A549 (cell line): Measurements from ENCODE around the gene SPECC1. TPM values are rescaled to one million over a fixed set of nuclear protein-coding genes. Genes with fewer than 3 reads are reported as not detected.
A peak's percentile ranks its signal among the peaks of the same experiment; 100 is the strongest.
"Not testable (repeated sequence)": the region's sequence is repeated elsewhere in the genome, so short reads cannot be mapped to it uniquely, and the experiment has no call there.

Experiments used
- ATAC-seq, 2 experiments: fragments of 200-7000 bp in 1 of 2; fragments of >200 bp in 1 of 2; cut with Nextera tagmentation in 1 of 2; cut with Tn5 transposase in 1 of 2; 3 replicates each; pipeline versions ENCODE4 v1.8.0 to v1.9.1; 2018 to 2020; ENCODE audit warnings: mild to moderate bottlenecking in 1 of 2, moderate library complexity in 1 of 2
- CTCF ChIA-PET: fragments of 300-600 bp; sonication (Branson Sonifier 250); formaldehyde crosslinking; extraction: SDS; loops from one replicate; lab custom pipeline; 2021; ENCODE audit warnings: antibody characterized with exemption, inconsistent platforms; lab: Yijun Ruan, JAX
- POLR2A ChIA-PET: fragments of 350-600 bp; formaldehyde crosslinking; extraction: SDS; loops from one replicate; lab custom pipeline; 2021; ENCODE audit warnings: antibody characterized with exemption, inconsistent platforms; lab: Yijun Ruan, JAX
- DNase-seq, 2 experiments: peaks; one replicate each; pipeline versions ENCODE4 v3.0.0 to v3.0.0-alpha.2; 2011 to 2016; ENCODE audit warnings: low read depth in 1 of 2, low spot score in 1 of 2
- FAIRE-seq: peaks from 2 replicates; lab custom pipeline; 2011; peaks lifted over from hg19 to GRCh38; lab: Jason Lieb, UNC
- H3K27ac ChIP-seq, 2 experiments: fragments of >200 bp; sonication (Bioruptor Twin); formaldehyde crosslinking; 3 replicates each; pipeline ENCODE4 v1.5.1; 2016 to 2017
- H3K4me1 ChIP-seq: fragments of >200 bp; sonication (Bioruptor Twin); formaldehyde crosslinking; 3 replicates; pipeline ENCODE4 v1.6.1; 2016
- H3K4me2 ChIP-seq: fragments of >200 bp; sonication (Bioruptor Twin); formaldehyde crosslinking; 3 replicates; pipeline ENCODE4 v1.6.1; 2016
- H3K4me3 ChIP-seq: fragments of >200 bp; sonication (Bioruptor Twin); formaldehyde crosslinking; 3 replicates; pipeline ENCODE4 v1.5.1; 2016
- H3K9me3 ChIP-seq: fragments of >200 bp; sonication (Bioruptor Twin); formaldehyde crosslinking; 3 replicates; pipeline ENCODE4 v1.6.1; 2016
- CEBPB ChIP-seq, 2 experiments: fragments of >200 bp in 1 of 2; sonication (Bioruptor Twin) in 1 of 2; formaldehyde crosslinking in 1 of 2; IDR thresholded peaks; 2 replicates each; pipeline ENCODE4 v1.6.1; 2012 to 2016
- CHD2 ChIP-seq: fragments of 150-350 bp; IDR thresholded peaks from 2 replicates; pipeline ENCODE4 v1.6.1; 2014; ENCODE audit warnings: low read length; ENCODE audit not compliant: partially characterized antibody
- CTCF ChIP-seq: fragments of >200 bp; sonication (Bioruptor Twin); formaldehyde crosslinking; IDR thresholded peaks from 3 replicates; pipeline ENCODE4 v1.5.1; 2016
- EHF ChIP-seq: fragments of 250-450 bp; sonication (Bioruptor Pico); IDR thresholded peaks from 2 replicates; pipeline ENCODE4 v1.5.0; 2020; ENCODE audit warnings: mild to moderate bottlenecking
- EP300 ChIP-seq, 2 experiments: fragments of >200 bp; sonication (Bioruptor Twin); formaldehyde crosslinking; IDR thresholded peaks; 2 replicates in 1 of 2; 3 replicates in 1 of 2; pipeline ENCODE4 v1.6.1; 2016 to 2017
- MAFK ChIP-seq: fragments of 450-650 bp; IDR thresholded peaks from 2 replicates; pipeline ENCODE4 v1.6.1; 2014; ENCODE audit not compliant: partially characterized antibody
- MYC ChIP-seq: IDR thresholded peaks from 2 replicates; pipeline ENCODE4 v1.6.1; 2012; ENCODE audit warnings: mild to moderate bottlenecking, inconsistent platforms, low read length, improper control_type of control experiment, borderline replicate concordance
- NFE2L2 ChIP-seq: fragments of 150-350 bp; conservative IDR thresholded peaks from 2 replicates; pipeline ENCODE4 v1.6.1; 2014; ENCODE audit warnings: low read length
- SMC3 ChIP-seq: fragments of >200 bp; sonication (Bioruptor Twin); formaldehyde crosslinking; IDR thresholded peaks from 3 replicates; pipeline ENCODE4 v1.6.1; 2018; ENCODE audit warnings: inconsistent platforms
- ZC3H11A ChIP-seq: fragments of 450-650 bp; IDR thresholded peaks from 2 replicates; pipeline ENCODE4 v1.6.1; 2014; ENCODE audit warnings: antibody characterized with exemption, mild to moderate bottlenecking
- ZFP36 ChIP-seq: fragments of 450-650 bp; IDR thresholded peaks from 2 replicates; pipeline ENCODE4 v1.6.1; 2014; ENCODE audit warnings: borderline replicate concordance; ENCODE audit not compliant: partially characterized antibody
- WGBS: methylation state at CpG from one replicate; pipeline ENCODE4 v1.1.6; 2017; ENCODE audit errors: missing lambda C conversion rate; 5-methylcytosine and 5-hydroxymethylcytosine counted together
- polyA plus RNA-seq, 4 experiments: library from polyadenylated mRNA; depleted of rRNA in 3 of 4; stranded (reverse); fragments of >200 nt; fragmentation: RNase III in 1 of 4; extraction: RNeasy Plus Mini Kit Qiagen cat#74134 plus additional on column Dnase treatment in 1 of 4; gene quantifications; 2 replicates in 3 of 4; 3 replicates in 1 of 4; pipeline ENCODE4 v1.2.3, GENCODE V29; 2011 to 2017
- TF ChIP-seq, protein P1 (sequence below): fragments of 250-450 bp; sonication (Bioruptor Pico); IDR thresholded peaks from 2 replicates; pipeline ENCODE4 v1.5.0; 2021; ENCODE audit warnings: mild to moderate bottlenecking, moderate library complexity, borderline replicate concordance

The SPECC1 gene
- polyA plus RNA-seq, 2 of the 4 experiments (the other 2 are of a cell fraction) = 45.1 to 66.2 TPM

DNA sequence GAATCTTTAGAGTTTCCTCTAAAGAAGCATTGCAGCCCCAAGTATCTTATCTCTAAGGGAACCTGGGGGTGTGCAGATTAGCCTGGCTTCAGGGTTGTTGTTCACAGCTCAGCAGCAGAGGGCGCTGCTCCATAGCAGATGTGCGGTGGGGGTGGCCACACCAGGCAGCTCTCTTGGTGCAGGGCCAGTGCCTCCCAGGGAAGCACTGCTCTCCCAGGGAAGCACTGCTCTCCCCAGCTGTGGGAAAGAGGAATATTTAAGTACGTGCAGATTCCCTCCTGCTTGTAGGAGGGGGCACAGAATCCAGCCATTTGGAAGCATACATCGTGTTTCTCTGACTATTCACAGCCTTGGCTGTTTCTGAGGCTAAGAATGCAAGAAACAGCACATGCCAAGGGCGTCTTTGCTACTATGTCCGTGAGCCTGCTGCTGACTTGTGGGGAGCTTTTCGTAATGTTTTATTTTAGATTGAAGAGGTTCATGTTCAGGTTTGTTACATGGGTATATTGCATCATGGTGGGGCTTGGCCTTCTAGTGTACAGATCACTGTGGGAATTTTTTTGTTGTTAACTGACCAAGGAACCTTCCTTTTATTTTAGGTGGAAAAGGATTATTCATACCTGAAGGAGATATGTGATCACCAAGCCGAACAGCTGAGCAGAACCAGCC, 217.8 kb downstream of the SPECC1 start (continued):
- peak; percentile 92 for TF ChIP-seq CTCF
- 0 out of 2 replicates have a peak, but pooled peaks have one; percentile 34 for TF ChIP-seq MYC
- no peak for TF ChIP-seq ZFP36

DNA sequence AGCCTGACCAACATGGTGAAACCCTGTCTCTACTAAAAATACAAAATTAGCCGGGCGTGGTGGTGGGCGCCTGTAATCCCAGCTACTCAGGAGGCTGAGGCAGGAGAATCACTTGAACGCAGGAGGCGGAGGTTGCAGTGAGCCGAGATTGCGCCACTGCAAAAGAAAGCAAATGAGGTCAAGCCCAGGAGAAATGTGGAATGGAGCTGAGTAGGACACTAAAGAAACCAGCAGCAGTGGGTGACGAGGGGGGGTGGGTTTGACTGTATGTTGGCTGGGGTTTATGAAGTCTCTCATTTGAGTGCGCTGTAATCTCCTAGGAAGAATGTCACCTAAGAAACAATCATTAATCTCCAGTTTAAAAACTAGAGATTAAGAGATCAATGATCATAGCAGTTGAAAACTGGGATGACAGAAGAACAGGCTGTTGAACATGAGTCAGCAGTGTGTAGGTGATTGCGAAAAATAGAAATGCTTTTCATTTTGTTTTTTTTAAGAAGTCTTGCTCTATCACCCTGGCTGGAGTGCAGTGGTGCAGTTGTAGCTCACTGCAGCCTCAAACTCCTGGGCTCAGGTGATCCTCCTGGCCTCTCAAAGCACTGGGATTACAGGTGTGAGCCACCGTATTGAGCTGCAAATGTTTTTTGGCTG, 218.7 kb downstream of the SPECC1 start:
- not testable (repeated sequence) for H3K4me3 ChIP-seq, FAIRE-seq, DNase-seq, H3K9me3 ChIP-seq
- ChIA-PET POLR2A (interaction anchor here (1.5 to 2.0 kb wide), 2 partner anchors 25 to 71 kb away, joined by 6 to 10 read pairs; no protein-coding TSS in a partner anchor), CTCF (interaction anchor here (0.8 to 4.8 kb wide), 34 partner anchors 8 to 624 kb away, joined by 3 to 68 read pairs (median 7); no protein-coding TSS in a partner anchor)
- Histone ChIP-seq H3K27ac (peak overlapping the region; percentile 62 to 83), H3K4me1 (peaks cover 60% of the 10 kb centered on the region), H3K4me2 (peak overlapping the region; percentile 47)
- 0 out of 6 replicates have a peak, but pooled peaks of 1 of the 2 experiments have one; percentile 9 for ATAC-seq
- WGBS = 94% methylated on average over 11 of the region's 11 CpGs
- TF ChIP-seq MAFK = peak; percentile 44
- TF ChIP-seq CEBPB (IDR thresholded peaks at IDR 0.05) = peak; percentile 70 to 71; a peak in 3 of 4 replicates

DNA sequence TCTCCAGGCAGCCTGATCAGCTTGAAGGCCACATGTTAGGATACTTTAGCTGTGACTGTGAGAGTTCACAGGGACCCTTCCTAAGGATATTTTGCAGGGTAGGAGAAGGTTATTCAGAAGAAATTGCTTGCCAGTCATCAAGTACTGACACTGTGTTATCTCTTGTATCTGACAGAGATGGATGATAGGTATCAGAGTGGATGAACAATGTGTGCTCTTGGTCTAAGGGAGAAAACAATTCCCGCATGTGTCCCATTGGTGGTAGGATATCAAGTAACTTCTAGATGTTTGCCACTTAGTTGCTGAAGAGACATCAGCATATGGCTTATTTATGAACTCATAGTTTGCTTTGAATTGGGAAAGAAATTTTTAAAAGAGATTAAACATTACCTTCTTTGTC, 219.3 kb downstream of the SPECC1 start:
- CTCF ChIA-PET = interaction anchor here (0.5 to 4.8 kb wide), 9 partner anchors 7 to 108 kb away, joined by 3 to 68 read pairs (median 23); no protein-coding TSS in a partner anchor
- no peak for DNase-seq
- Histone ChIP-seq H3K4me3 (no peak overlapping the region), H3K27ac (peak overlapping the region; percentile 62 to 83), H3K4me2 (peak overlapping the region; percentile 47), H3K4me1 (peaks cover 54% of the 10 kb centered on the region), H3K9me3 (no peaks in the 10 kb centered on the region)
- peak; percentile 65 for FAIRE-seq
- 86% methylated on average over 1 of the region's 1 CpG for WGBS
- POLR2A ChIA-PET = no interaction called here
- no peak for ATAC-seq
- TF ChIP-seq ZC3H11A = no peak
- no peak for TF ChIP-seq MAFK
- no peak for TF ChIP-seq EP300 (IDR thresholded peaks at IDR 0.05)
- TF ChIP-seq SMC3 = no peak
- TF ChIP-seq NFE2L2 = no peak
- TF ChIP-seq EHF (CRISPR knock-in tag) = no peak
- TF ChIP-seq, protein P1, sequence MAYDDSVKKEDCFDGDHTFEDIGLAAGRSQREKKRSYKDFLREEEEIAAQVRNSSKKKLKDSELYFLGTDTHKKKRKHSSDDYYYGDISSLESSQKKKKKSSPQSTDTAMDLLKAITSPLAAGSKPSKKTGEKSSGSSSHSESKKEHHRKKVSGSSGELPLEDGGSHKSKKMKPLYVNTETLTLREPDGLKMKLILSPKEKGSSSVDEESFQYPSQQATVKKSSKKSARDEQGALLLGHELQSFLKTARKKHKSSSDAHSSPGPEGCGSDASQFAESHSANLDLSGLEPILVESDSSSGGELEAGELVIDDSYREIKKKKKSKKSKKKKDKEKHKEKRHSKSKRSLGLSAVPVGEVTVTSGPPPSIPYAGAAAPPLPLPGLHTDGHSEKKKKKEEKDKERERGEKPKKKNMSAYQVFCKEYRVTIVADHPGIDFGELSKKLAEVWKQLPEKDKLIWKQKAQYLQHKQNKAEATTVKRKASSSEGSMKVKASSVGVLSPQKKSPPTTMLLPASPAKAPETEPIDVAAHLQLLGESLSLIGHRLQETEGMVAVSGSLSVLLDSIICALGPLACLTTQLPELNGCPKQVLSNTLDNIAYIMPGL (CRISPR knock-in tag) = no peak
- TF ChIP-seq ZFP36 = no peak

- H3K9me3 ChIP-seq = no peaks in the 10 kb centered on the region
- no peak for ATAC-seq
- peaks cover 50% of the 10 kb centered on the region for H3K4me1 ChIP-seq
- POLR2A ChIA-PET = no interaction called here
- FAIRE-seq = no peak
- no peak overlapping the region for H3K4me3 ChIP-seq
- peak overlapping the region in 1 of 2 experiments; percentile 8; a peak in 1 of 6 replicates for H3K27ac ChIP-seq
- 85% methylated on average over 3 of the region's 3 CpGs for WGBS
- TF ChIP-seq CHD2 = no peak
- TF ChIP-seq, all 56 proteins: peak for 0
- CTCF ChIA-PET = interaction anchor here (0.5 to 4.8 kb wide), 5 partner anchors 15 to 108 kb away, joined by 3 to 68 read pairs (median 33); no protein-coding TSS in a partner anchor
- no peak for DNase-seq
- H3K4me2 ChIP-seq = no peak overlapping the region
Measured at GRCh38 chr17:20228860-20229259, 219.7 kb downstream of the SPECC1 start.
